HG02763 (cell line): ENCODE measurements around the gene FRA10AC1.

ENCODE experiments used
- ATAC-seq: cut with Tn5 transposase; IDR thresholded peaks from one replicate; pipeline ENCODE4 v1.9.1; 2021; ENCODE audit warnings: mild to moderate bottlenecking, moderate library complexity; ENCODE audit not compliant: unreplicated experiment

Gene FRA10AC1

DNA sequence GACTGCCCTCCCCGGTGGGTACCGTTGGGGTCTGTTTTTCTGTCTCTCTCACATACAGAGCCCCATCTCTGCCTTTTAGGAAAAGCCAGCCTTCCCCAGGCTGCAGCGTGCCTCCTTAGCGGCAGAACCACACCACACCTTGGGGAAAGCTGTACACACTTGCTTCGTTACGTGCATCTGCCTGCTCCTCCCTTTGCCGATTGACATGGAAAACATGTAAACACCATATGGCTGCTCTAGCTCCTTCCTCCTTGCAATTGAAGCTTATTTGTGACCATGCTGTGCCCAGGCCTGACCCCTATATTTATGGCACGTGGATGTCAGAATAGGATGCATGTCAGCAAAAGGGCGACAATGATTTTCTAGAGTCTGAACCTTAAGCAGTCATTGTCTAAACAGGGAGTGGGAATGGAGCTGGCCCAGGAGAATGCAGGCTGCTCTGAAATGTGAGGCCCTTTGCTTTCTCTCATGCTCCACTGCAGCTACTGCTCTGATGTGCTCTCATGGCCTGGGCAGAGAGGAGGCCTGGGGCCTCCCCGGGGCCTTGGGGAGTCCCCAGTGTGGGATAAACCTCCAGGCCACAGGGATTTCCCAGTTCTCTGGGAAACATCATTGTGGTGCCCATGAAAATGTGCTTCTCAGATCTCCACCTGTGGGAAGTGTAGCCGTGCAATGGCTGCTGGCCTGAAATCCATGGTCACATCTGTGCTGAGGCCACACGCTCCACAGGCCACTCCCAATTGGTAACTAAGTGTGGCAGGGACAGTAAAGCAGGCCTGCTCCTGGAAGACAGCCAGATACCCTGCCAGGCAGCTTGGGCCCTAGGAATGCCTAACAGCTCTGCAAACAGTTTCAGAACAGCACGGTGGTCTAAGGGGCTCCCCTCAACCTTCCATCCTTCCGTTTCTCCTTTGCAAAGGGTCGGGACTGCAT lies 71.5 kb downstream of the FRA10AC1 start:
- ATAC-seq, result no peak

DNA sequence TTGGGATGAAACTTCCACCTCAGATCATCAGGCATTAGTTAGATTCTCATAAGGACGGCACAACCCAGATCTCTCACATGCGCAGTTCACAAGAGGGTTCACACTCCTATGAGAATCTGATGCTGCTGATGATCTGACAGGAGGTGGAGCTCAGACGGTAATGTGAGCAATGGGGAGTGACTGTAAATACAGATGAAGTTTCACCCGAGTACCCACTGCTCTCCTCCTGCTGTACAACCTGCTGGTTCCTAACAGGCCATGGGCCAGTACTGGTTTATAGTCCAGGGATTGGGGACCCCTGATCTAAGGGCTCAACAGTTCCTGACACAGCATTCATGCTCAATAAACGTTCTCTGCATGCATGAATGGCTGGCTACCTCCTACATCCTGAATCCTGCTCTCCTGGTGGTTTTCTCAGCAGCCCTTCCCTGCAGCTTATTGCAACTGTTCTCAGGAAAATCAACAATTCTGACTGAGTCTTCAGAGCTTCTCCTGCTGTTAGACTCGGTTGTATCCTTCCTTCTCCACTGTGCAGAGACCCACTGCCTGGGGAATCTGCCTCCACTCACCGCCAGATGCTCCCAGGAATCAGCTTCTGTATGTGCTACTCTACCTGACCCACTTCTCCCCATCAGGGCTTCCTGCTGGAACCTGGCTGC lies 72.6 kb downstream of the FRA10AC1 start:
- no peak for ATAC-seq

DNA sequence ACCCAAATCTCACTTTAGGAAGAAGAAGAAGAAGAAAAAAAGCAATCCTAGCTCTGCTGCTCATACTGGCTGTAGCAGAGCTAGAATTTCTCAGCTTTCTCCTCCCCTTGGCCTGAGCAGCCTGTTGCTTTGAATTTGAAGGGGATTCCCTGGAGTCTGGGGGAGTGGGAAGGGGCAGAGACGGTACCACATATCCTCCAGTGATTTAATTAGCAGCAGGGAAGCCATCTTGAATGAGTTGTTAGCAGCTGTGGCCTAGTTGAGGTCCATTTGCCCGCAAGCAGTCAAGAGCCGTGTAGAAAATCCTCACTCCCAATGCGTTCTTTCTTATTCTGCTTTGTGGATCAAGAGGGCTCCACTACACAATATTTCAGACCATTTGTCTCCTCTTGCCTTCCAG lies 73.5 kb downstream of the FRA10AC1 start:
- no peak for ATAC-seq

DNA sequence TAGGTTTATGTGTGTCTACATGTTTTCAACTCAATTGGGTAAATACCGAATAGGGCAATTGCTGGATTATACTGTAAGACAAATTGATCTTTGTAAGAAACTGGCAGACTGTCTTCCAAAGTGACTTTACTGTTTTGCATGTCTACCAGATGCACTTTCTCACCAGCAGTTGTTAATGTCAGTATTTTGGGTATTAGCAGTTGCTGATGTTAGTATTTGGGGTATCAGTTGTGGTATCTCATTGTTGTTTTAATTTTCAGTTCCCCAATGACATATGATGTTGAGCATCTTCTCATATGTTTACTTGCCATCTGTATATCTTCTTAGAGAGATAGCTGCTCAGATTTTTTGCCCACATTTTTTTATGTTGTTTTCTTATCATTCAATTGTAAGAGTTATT lies 79.5 kb downstream of the FRA10AC1 start:
- ATAC-seq, result no peak

DNA sequence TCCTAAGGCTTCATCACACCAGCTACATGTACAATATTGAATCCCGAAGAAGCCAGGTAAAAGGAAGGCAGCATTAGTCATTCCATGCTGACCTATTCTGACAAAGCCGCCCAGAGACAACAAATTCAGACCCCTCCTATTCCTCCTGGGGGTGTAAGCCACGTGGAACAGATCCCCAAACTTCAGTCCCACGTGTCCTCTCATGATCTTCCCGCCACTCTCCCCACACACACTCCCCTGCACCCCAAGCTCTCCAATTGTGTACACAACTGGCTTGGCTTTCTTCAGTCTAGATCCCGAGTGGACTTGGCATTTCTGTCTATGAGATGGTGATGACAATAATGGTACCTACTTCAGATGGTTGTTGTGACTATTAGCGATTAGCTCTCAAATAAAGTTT lies 81.5 kb downstream of the FRA10AC1 start:
- no peak for ATAC-seq
